ENCODE measurements around the gene ZNF800.

GRCh38 chr7:127348247-127348631 is 44.3 kb downstream of the ZNF800 start:
- no peak for TF ChIP-seq CTCF (IDR thresholded peaks at IDR 0.05; ENCODE audit: poor library complexity)
- TF ChIP-seq EZH2phosphoT487 (IDR thresholded peaks at IDR 0.05; ENCODE audit: low read depth, severe bottlenecking, unreplicated experiment), result no peak
- TF ChIP-seq EZH2 (IDR thresholded peaks at IDR 0.05; ENCODE audit: borderline replicate concordance), result no peak
